ENCODE data around the gene ELMOD3. TPM values are rescaled to one million over a fixed set of nuclear protein-coding genes. Genes with fewer than 3 reads are reported as not detected.

ELMOD3 gene
- total RNA-seq, 1 experiment from 2014 or later, result 9.7 TPM

DNA sequence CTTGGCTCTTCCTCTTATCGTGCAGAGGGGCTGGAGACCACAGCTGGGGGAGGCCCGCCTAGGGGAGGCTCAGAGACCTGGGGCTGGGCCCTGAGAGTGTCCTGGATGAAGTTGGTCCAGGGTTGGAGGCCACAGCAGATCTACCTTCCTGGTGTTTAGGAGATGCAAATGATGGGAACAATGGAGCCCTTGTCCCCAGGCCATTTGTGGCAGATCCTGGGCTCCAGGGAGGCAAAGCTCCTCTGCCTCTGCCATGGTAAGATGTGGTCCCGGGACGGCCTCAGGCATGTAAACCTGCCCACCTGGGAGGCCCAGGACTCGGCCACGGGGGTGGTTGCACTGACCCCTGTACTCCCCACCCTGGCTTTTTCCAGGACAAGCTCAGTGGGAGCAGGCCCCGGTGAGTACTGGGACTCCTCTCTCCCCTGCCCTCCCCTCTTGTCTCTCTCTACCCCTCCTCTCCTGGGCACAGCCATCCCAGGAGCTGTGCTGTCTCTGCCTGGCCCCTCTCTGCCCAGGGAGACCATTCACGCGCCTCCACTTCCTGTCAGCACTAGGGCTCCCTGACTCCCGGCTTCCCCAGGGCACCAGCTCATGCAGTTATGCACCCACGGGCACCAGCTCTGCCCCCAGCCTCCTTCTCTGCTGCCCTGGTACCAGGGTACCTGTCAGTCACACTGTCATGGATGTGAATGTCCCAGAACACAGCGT is 74.8 kb downstream of the ELMOD3 start:
- Mint-ChIP-seq H3K4me3 (no peak overlapping the region), H3K4me1 (peaks cover 51% of the 10 kb centered on the region), H3K27me3 (ENCODE audit: low read depth) (peaks cover 21% of the 10 kb centered on the region), H3K36me3 (no peaks in the 10 kb centered on the region), H3K9me3 (no peaks in the 10 kb centered on the region), H3K27ac (no peak overlapping the region)
- ATAC-seq (no peak), DNase-seq (ENCODE audit: low spot score) (no peak)
- no peak for TF ChIP-seq NR2C2 (CRISPR knock-in tag; IDR thresholded peaks at IDR 0.05)
- TF ChIP-seq ZNF138 (CRISPR knock-in tag; conservative IDR thresholded peaks at IDR 0.05), result no peak
- TF ChIP-seq GTF2I (CRISPR knock-in tag; conservative IDR thresholded peaks at IDR 0.05), result no peak
- no peak for TF ChIP-seq JAZF1 (CRISPR knock-in tag; IDR thresholded peaks at IDR 0.05)
- no peak for TF ChIP-seq TCF7 (CRISPR knock-in tag; IDR thresholded peaks at IDR 0.05; ENCODE audit: low read depth)
- TF ChIP-seq, protein P1, sequence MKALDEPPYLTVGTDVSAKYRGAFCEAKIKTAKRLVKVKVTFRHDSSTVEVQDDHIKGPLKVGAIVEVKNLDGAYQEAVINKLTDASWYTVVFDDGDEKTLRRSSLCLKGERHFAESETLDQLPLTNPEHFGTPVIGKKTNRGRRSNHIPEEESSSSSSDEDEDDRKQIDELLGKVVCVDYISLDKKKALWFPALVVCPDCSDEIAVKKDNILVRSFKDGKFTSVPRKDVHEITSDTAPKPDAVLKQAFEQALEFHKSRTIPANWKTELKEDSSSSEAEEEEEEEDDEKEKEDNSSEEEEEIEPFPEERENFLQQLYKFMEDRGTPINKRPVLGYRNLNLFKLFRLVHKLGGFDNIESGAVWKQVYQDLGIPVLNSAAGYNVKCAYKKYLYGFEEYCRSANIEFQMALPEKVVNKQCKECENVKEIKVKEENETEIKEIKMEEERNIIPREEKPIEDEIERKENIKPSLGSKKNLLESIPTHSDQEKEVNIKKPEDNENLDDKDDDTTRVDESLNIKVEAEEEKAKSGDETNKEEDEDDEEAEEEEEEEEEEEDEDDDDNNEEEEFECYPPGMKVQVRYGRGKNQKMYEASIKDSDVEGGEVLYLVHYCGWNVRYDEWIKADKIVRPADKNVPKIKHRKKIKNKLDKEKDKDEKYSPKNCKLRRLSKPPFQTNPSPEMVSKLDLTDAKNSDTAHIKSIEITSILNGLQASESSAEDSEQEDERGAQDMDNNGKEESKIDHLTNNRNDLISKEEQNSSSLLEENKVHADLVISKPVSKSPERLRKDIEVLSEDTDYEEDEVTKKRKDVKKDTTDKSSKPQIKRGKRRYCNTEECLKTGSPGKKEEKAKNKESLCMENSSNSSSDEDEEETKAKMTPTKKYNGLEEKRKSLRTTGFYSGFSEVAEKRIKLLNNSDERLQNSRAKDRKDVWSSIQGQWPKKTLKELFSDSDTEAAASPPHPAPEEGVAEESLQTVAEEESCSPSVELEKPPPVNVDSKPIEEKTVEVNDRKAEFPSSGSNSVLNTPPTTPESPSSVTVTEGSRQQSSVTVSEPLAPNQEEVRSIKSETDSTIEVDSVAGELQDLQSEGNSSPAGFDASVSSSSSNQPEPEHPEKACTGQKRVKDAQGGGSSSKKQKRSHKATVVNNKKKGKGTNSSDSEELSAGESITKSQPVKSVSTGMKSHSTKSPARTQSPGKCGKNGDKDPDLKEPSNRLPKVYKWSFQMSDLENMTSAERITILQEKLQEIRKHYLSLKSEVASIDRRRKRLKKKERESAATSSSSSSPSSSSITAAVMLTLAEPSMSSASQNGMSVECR (CRISPR knock-in tag; IDR thresholded peaks at IDR 0.05; ENCODE audit: borderline replicate concordance), result no peak
- TF ChIP-seq, protein P2, sequence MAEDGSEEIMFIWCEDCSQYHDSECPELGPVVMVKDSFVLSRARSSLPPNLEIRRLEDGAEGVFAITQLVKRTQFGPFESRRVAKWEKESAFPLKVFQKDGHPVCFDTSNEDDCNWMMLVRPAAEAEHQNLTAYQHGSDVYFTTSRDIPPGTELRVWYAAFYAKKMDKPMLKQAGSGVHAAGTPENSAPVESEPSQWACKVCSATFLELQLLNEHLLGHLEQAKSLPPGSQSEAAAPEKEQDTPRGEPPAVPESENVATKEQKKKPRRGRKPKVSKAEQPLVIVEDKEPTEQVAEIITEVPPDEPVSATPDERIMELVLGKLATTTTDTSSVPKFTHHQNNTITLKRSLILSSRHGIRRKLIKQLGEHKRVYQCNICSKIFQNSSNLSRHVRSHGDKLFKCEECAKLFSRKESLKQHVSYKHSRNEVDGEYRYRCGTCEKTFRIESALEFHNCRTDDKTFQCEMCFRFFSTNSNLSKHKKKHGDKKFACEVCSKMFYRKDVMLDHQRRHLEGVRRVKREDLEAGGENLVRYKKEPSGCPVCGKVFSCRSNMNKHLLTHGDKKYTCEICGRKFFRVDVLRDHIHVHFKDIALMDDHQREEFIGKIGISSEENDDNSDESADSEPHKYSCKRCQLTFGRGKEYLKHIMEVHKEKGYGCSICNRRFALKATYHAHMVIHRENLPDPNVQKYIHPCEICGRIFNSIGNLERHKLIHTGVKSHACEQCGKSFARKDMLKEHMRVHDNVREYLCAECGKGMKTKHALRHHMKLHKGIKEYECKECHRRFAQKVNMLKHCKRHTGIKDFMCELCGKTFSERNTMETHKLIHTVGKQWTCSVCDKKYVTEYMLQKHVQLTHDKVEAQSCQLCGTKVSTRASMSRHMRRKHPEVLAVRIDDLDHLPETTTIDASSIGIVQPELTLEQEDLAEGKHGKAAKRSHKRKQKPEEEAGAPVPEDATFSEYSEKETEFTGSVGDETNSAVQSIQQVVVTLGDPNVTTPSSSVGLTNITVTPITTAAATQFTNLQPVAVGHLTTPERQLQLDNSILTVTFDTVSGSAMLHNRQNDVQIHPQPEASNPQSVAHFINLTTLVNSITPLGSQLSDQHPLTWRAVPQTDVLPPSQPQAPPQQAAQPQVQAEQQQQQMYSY (CRISPR knock-in tag; IDR thresholded peaks at IDR 0.05), result no peak
- TF ChIP-seq STAT6 (CRISPR knock-in tag; conservative IDR thresholded peaks at IDR 0.05; ENCODE audit: low read depth), result no peak
- no peak for TF ChIP-seq ATF3 (CRISPR knock-in tag; conservative IDR thresholded peaks at IDR 0.05)
- TF ChIP-seq TEAD4 (CRISPR knock-in tag; IDR thresholded peaks at IDR 0.05), result no peak
- no peak for TF ChIP-seq PREB (CRISPR knock-in tag; IDR thresholded peaks at IDR 0.05; ENCODE audit: borderline replicate concordance)
- TF ChIP-seq ELF4 (CRISPR knock-in tag; IDR thresholded peaks at IDR 0.05; ENCODE audit: low read depth), result no peak
- no peak for TF ChIP-seq NFYB (CRISPR knock-in tag; conservative IDR thresholded peaks at IDR 0.05; ENCODE audit: low read depth)
- ChIA-PET POLR2A (interaction anchor here (0.6 to 2.4 kb wide), 3 partner anchors 110 to 136 kb away, joined by 4 to 8 read pairs (median 8); partner anchors contain the start of gene MAT2A), CTCF (interaction anchor here (1.5 to 3.2 kb wide), 3 partner anchors 9 to 123 kb away, joined by 7 to 12 read pairs (median 10); partner anchors contain the start of gene MAT2A)
